HFF-Myc (cell line): Measurements from ENCODE around the gene CTNND2.

Source experiments
- DNase-seq: peaks from one replicate; pipeline ENCODE4 v3.0.0-alpha.2; 2011; ENCODE audit warnings: low read depth; ENCODE audit errors: extremely low read depth
- H3K4me3 ChIP-seq: replicated peaks from 2 replicates; pipeline ENCODE4 v1.5.1; 2011; ENCODE audit warnings: low read depth, mild to moderate bottlenecking, control low read depth, low read length
- TF ChIP-seq, protein P1 (sequence below): IDR thresholded peaks from 2 replicates; pipeline ENCODE4 v1.5.1; 2012; ENCODE audit warnings: mild to moderate bottlenecking, low read depth, low read length, control low read depth; ENCODE audit errors: missing control alignments

CTNND2 gene

DNA sequence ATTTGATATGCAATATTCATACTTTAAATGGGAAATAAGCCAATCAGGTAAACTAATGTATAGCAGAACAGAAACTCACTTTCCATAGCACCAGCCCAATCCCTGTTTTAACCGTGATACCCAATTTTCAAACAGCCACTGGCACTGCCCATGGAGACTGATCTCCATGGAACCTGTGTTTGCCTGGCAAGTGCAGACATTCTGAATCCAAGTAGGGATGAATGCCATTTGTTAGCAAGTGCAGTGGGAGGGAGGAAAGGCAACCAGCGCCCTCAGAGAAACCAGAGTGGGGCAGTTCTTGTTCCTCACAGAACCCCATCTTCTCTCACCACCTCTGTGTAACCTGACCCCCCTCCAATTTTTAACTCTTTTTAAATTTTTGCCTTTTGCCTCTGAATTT lies 229.1 kb downstream of the CTNND2 start:
- H3K4me3 ChIP-seq: no peak overlapping the region
- DNase-seq: no peak
- TF ChIP-seq, protein P1, sequence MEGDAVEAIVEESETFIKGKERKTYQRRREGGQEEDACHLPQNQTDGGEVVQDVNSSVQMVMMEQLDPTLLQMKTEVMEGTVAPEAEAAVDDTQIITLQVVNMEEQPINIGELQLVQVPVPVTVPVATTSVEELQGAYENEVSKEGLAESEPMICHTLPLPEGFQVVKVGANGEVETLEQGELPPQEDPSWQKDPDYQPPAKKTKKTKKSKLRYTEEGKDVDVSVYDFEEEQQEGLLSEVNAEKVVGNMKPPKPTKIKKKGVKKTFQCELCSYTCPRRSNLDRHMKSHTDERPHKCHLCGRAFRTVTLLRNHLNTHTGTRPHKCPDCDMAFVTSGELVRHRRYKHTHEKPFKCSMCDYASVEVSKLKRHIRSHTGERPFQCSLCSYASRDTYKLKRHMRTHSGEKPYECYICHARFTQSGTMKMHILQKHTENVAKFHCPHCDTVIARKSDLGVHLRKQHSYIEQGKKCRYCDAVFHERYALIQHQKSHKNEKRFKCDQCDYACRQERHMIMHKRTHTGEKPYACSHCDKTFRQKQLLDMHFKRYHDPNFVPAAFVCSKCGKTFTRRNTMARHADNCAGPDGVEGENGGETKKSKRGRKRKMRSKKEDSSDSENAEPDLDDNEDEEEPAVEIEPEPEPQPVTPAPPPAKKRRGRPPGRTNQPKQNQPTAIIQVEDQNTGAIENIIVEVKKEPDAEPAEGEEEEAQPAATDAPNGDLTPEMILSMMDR: no peak

DNA sequence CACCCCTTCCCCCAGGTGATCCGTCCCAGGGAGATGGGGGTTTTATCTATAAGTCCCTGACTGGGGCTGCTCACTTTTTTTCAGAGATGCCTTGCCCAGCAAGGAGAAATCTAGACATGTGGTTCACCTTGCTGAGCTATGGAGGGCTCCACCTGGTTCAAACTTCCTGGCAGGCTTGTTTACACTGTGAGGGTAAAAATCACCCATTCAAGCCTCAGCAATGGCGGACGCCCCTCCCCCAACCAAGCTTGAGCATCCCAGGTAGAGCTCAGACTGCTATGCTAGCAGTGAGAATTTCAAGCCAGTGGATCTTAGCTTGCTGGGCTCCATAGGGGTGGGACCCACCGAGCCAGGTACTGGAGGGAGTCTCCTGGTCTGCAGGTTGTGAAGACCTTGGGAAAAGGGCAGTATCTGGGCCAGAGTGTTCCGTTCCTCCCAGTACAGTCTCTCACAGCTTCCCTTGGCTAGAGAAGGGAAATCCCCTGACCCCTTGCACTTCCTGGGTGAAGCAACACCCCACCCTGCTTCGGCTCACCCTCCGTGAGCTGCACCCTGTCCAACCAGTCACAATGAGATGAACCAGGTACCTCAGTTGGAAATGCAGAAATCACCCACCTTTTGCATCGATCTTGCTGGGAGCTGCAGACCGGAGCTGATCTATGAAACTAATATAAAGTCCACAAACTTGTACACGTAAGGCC lies 231.7 kb downstream of the CTNND2 start:
- no peak overlapping the region for H3K4me3 ChIP-seq
- TF ChIP-seq, protein P1: no peak

DNA sequence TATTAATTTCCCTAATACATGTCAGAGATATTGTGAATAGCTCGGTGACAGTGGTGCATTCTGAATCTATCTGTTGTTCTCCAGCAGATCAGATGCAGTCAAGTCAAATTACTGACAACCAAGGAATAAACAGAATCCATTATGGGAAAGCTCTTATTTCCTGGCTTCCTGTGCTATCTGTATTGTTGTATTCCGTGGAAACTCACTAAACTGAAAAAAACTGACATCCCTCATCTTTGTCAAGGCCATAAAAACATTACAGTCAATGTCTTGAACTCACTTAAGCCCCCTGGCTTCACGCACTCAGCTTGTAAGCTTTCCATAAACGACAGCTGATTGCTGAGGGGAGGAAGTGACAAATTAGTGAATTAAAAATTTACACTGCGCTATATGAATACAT lies 245.9 kb downstream of the CTNND2 start:
- no peak overlapping the region for H3K4me3 ChIP-seq
- TF ChIP-seq, protein P1: no peak
- DNase-seq: no peak

More for the DNA sequence above, 231.7 kb downstream of the CTNND2 start:
- DNase-seq: no peak

DNA sequence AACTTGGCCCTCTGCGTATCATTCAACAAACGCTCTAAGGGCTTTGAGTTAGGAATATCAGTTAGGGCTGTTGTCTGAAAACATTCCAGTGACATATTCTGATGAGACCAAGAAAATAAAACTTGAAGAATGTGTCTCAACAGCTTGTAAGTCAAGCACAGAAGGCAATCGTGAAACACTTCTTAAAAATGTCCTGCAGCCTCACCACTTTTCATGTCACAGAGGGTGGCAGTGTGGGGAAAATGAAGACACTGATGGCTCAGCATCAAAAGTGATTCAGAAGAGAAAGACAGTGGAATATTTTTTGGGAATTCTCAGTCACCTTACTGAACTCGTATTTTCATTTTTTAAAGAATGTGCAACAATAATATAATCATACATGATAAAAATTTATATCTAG lies 247.3 kb downstream of the CTNND2 start:
- TF ChIP-seq, protein P1: no peak
- H3K4me3 ChIP-seq: no peak overlapping the region
- no peak for DNase-seq

DNA sequence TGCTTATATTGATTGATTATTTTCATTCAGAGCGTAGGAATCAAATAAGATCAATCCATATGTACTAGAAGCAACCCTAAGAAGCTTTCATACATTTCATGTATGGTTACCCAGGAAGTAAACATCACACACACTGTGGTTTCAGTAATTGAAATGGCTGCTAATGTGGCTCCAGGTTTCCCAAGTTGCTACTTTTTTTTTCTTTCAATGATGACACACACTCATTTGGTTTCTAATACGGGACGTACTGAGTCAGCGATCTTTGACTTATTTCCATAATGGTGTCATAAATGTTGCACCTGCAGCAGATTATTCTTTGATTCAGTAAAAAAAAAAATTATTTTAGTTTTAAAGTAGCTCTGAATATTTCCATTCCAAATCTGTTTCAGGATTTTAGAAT lies 248.6 kb downstream of the CTNND2 start:
- DNase-seq: no peak
- TF ChIP-seq, protein P1: no peak
- H3K4me3 ChIP-seq: no peak overlapping the region

DNA sequence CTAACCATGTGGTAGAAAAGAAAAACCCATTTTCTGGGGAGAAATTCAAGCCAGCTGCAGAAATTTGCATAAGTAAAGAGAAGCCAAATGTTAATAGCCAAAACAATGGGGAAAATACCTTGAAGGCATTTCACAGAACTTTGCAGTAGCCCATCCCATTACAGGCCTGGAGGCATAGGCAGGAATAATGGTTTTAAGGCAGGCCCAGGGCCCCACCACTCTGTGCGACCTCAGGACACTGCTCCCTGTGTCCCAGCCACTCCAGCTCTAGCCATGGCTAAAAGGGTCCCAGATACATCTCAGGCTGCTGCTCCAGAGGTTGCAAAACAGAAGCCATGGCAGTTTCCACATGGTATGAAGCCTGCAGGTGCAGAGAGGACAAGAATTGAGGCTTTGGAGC lies 253.3 kb downstream of the CTNND2 start:
- no peak overlapping the region for H3K4me3 ChIP-seq
- TF ChIP-seq, protein P1: no peak
- DNase-seq: no peak

DNA sequence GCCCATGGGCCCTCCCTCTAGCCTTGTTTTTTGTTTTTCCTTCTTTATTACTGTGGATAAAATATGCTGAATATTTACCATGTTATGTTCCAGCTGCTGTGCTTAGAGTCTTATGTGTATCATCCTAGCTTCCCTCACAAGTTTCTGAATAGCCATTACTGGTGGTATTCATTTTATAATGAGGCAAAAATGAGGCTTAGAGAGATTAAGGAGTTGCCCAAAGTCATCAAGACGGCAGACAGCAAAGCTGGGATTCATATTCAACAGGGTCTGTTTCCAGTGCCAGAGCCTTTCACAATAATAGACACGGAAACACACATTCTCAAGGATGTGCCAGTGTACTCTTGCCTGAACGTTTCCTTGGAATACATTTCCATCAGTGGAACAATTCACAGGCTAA lies 258.1 kb downstream of the CTNND2 start:
- no peak overlapping the region for H3K4me3 ChIP-seq
- TF ChIP-seq, protein P1: no peak
- DNase-seq: no peak
